OCI-LY7 (cell line): Measurements from ENCODE around the gene MCM9. TPM values are rescaled to one million over a fixed set of nuclear protein-coding genes. Genes with fewer than 3 reads are reported as not detected.

ENCODE experiments used
- BruUV-seq: library from RNA; stranded (reverse); fragments of 400-500 nt; replicated peaks from 2 replicates; lab custom pipeline; 2021; lab: Mats Ljungman, UMichigan
- CTCF ChIA-PET: fragments of 300-600 bp; sonication (Branson Sonifier 250); formaldehyde crosslinking; loops from one replicate; lab custom pipeline; 2022; ENCODE audit warnings: antibody characterized with exemption; ENCODE audit not compliant: unreplicated experiment; lab: Charles Lee
- POLR2A ChIA-PET: fragments of 300-600 bp; sonication (Branson Sonifier 250); formaldehyde crosslinking; loops from one replicate; lab custom pipeline; 2022; ENCODE audit warnings: antibody characterized with exemption; lab: Charles Lee
- DNase-seq: peaks from one replicate; pipeline ENCODE4 v3.0.0-alpha.2; 2015; ENCODE audit warnings: low spot score
- H2AFZ ChIP-seq: fragments of 200-600 bp; sonication (generic), shearing (Covaris generic); 2 replicates; pipeline ENCODE4 v1.6.1; 2014; ENCODE audit warnings: mild to moderate bottlenecking, antibody characterized with exemption, low read length, moderate library complexity
- H3K27ac ChIP-seq: fragments of 200-600 bp; sonication (generic); 2 replicates; pipeline ENCODE4 v1.5.1; 2014; ENCODE audit warnings: mixed run types, low read depth, mild to moderate bottlenecking, moderate library complexity, low read length, inconsistent platforms; ENCODE audit not compliant: poor library complexity, severe bottlenecking
- H3K36me3 ChIP-seq: fragments of 200-600 bp; sonication (generic); 2 replicates; pipeline ENCODE4 v1.6.1; 2014; ENCODE audit warnings: mild to moderate bottlenecking, antibody characterized with exemption, low read length, moderate library complexity, mixed read lengths; ENCODE audit not compliant: insufficient read depth
- H3K4me1 ChIP-seq: fragments of 200-600 bp; sonication (generic); 2 replicates; pipeline ENCODE4 v1.5.1; 2014; ENCODE audit warnings: mild to moderate bottlenecking, low read length; ENCODE audit not compliant: insufficient read depth, poor library complexity, severe bottlenecking
- H3K4me2 ChIP-seq: fragments of 200-600 bp; sonication (generic); 2 replicates; pipeline ENCODE4 v1.6.1; 2014; ENCODE audit warnings: mild to moderate bottlenecking, low read length
- H3K4me3 ChIP-seq: fragments of 200-600 bp; sonication (generic); 2 replicates; pipeline ENCODE4 v1.5.1; 2014; ENCODE audit warnings: mild to moderate bottlenecking, low read depth, low read length; ENCODE audit not compliant: poor library complexity, severe bottlenecking
- H3K79me2 ChIP-seq: fragments of 200-600 bp; sonication (generic); 2 replicates; pipeline ENCODE4 v1.6.1; 2016; ENCODE audit warnings: low read depth, mild to moderate bottlenecking, low read length, moderate library complexity, mixed read lengths; ENCODE audit not compliant: insufficient read depth
- H3K9me2 ChIP-seq: fragments of 200-600 bp; sonication (generic); 2 replicates; pipeline ENCODE4 v1.6.1; 2016; ENCODE audit warnings: mild to moderate bottlenecking, low read length, mixed read lengths; ENCODE audit not compliant: insufficient read depth
- H3K9me3 ChIP-seq: fragments of 200-600 bp; sonication (generic); 2 replicates; pipeline ENCODE4 v1.6.1; 2014; ENCODE audit warnings: mild to moderate bottlenecking, mixed run types, low read length, mixed read lengths
- H4K20me1 ChIP-seq: fragments of 200-600 bp; sonication (generic); 2 replicates; pipeline ENCODE4 v1.6.1; 2014; ENCODE audit warnings: mild to moderate bottlenecking, antibody characterized with exemption, low read length, moderate library complexity, mixed read lengths; ENCODE audit not compliant: insufficient read depth
- CTCF ChIP-seq: fragments of 200-600 bp; sonication (generic); conservative IDR thresholded peaks from 2 replicates; pipeline ENCODE4 v1.5.1; 2014; ENCODE audit warnings: mild to moderate bottlenecking, antibody characterized with exemption, low read length, moderate library complexity, mixed read lengths
- EZH2phosphoT487 ChIP-seq: fragments of 200-600 bp; sonication (generic); IDR thresholded peaks from 2 replicates; pipeline ENCODE4 v1.6.1; 2018; ENCODE audit warnings: low read depth, borderline replicate concordance, mild to moderate bottlenecking, mixed run types, antibody characterized with exemption, low read length, moderate library complexity, mixed read lengths
- intact Hi-C: fragments of 100-400 bp; cut with micrococcal nuclease; formaldehyde crosslinking; loops from one replicate; pipeline ENCODE4 v1.10.0; 2022; ENCODE audit not compliant: unreplicated experiment
- total RNA-seq, 2 experiments: library from RNA; depleted of rRNA in 1 of 2; stranded (reverse); fragments of >200 nt in 1 of 2; shearing (Covaris generic) in 1 of 2; gene quantifications; 2 replicates each; pipeline ENCODE4 v1.2.3, GENCODE V29; 2014 to 2022

The MCM9 gene
- total RNA-seq, 2 experiments from 2014 or later = 17.4 to 18.8 TPM

- H2AFZ ChIP-seq = no peak overlapping the region
- H3K9me3 ChIP-seq = no peaks in the 10 kb centered on the region
- H3K4me2 ChIP-seq = no peak overlapping the region
- DNase-seq = no peak
- BruUV-seq = no TSS peak
- intact Hi-C loops = no loop called here
- POLR2A ChIA-PET = interaction anchor here (1.3 kb wide), 1 partner anchor 14 kb away, joined by 3 read pairs; no protein-coding TSS in a partner anchor
- no peaks in the 10 kb centered on the region for H3K79me2 ChIP-seq
- no peaks in the 10 kb centered on the region for H3K9me2 ChIP-seq
- H3K27ac ChIP-seq = no peak overlapping the region
- TF ChIP-seq EZH2phosphoT487 (no peak), CTCF (no peak)
- peaks cover 89% of the 10 kb centered on the region for H3K36me3 ChIP-seq
- H4K20me1 ChIP-seq = no peaks in the 10 kb centered on the region
- no peak overlapping the region for H3K4me3 ChIP-seq
- CTCF ChIA-PET = no interaction called here
- H3K4me1 ChIP-seq = no peaks in the 10 kb centered on the region
Measured at GRCh38 chr6:118914598-118914997, 20.4 kb downstream of the MCM9 start.

GRCh38 chr6:118913161-118913560 lies 21.8 kb downstream of the MCM9 start:
- no TSS peak for BruUV-seq
- no peak for TF ChIP-seq CTCF
- no peak for TF ChIP-seq EZH2phosphoT487

GRCh38 chr6:118912646-118913045 lies 22.3 kb downstream of the MCM9 start:
- Histone ChIP-seq H3K9me3 (no peaks in the 10 kb centered on the region), H3K9me2 (no peaks in the 10 kb centered on the region), H2AFZ (no peak overlapping the region), H4K20me1 (no peaks in the 10 kb centered on the region), H3K27ac (no peak overlapping the region), H3K4me1 (no peaks in the 10 kb centered on the region), H3K4me2 (no peak overlapping the region), H3K79me2 (peaks cover 9% of the 10 kb centered on the region; the same call in 1 of the 2 replicates), H3K36me3 (peaks cover 92% of the 10 kb centered on the region), H3K4me3 (no peak overlapping the region)
- intact Hi-C loops = no loop called here
- CTCF ChIA-PET = no interaction called here
- DNase-seq = no peak
- BruUV-seq = no TSS peak
- POLR2A ChIA-PET = interaction anchor here (0.5 to 1.0 kb wide), 5 partner anchors 8 to 77 kb away, joined by 3 to 5 read pairs (median 3); no protein-coding TSS in a partner anchor
- TF ChIP-seq EZH2phosphoT487 (no peak), CTCF (no peak)

More at GRCh38 chr6:118913161-118913560, 21.8 kb downstream of the MCM9 start:
- Histone ChIP-seq H2AFZ (no peak overlapping the region), H3K9me3 (no peaks in the 10 kb centered on the region), H4K20me1 (no peaks in the 10 kb centered on the region), H3K9me2 (no peaks in the 10 kb centered on the region), H3K4me3 (no peak overlapping the region), H3K27ac (no peak overlapping the region), H3K36me3 (peaks cover 92% of the 10 kb centered on the region), H3K4me1 (no peaks in the 10 kb centered on the region), H3K79me2 (peaks cover 9% of the 10 kb centered on the region; the same call in 1 of the 2 replicates), H3K4me2 (no peak overlapping the region)
- intact Hi-C loops = no loop called here
- ChIA-PET POLR2A (interaction anchor here (0.7 to 1.0 kb wide), 4 partner anchors 8 to 16 kb away, joined by 3 to 5 read pairs (median 3); no protein-coding TSS in a partner anchor), CTCF (no interaction called here)
- no peak for DNase-seq
